H9 (cell line): ENCODE measurements around the gene NUBPL. TPM values are rescaled to one million over a fixed set of nuclear protein-coding genes. Genes with fewer than 3 reads are reported as not detected.

Experiments used
- DNase-seq: peaks from one replicate; pipeline ENCODE4 v3.0.0-alpha.2; 2017
- H2AFZ ChIP-seq: one replicate; pipeline ENCODE4 v1.6.1; 2013; ENCODE audit warnings: mild to moderate bottlenecking, low read length, control low read depth, moderate library complexity
- H2AK5ac ChIP-seq: 2 replicates; pipeline ENCODE4 v1.6.1; 2013; ENCODE audit warnings: low read length, control low read depth, mixed read lengths; ENCODE audit not compliant: insufficient read length
- H2BK120ac ChIP-seq: one replicate; pipeline ENCODE4 v1.6.1; 2013; ENCODE audit warnings: low read depth, mild to moderate bottlenecking, low read length, control low read depth, inconsistent platforms; ENCODE audit not compliant: poor library complexity, severe bottlenecking
- H2BK12ac ChIP-seq: 2 replicates; pipeline ENCODE4 v1.6.1; 2013; ENCODE audit warnings: low read length, control low read depth, mixed read lengths, low read depth; ENCODE audit not compliant: insufficient read length
- H2BK15ac ChIP-seq: 2 replicates; pipeline ENCODE4 v1.6.1; 2013; ENCODE audit warnings: low read depth, low read length, control low read depth
- H2BK20ac ChIP-seq: one replicate; pipeline ENCODE4 v1.6.1; 2013; ENCODE audit warnings: low read depth, mild to moderate bottlenecking, low read length, control low read depth, inconsistent platforms; ENCODE audit not compliant: poor library complexity, severe bottlenecking
- H2BK5ac ChIP-seq: 2 replicates; pipeline ENCODE4 v1.6.1; 2013; ENCODE audit warnings: low read length, control low read depth, mixed read lengths; ENCODE audit not compliant: insufficient read length
- H3K14ac ChIP-seq: 2 replicates; pipeline ENCODE4 v1.6.1; 2013; ENCODE audit warnings: low read length, control low read depth; ENCODE audit not compliant: insufficient read depth
- H3K18ac ChIP-seq: 2 replicates; pipeline ENCODE4 v1.6.1; 2013; ENCODE audit warnings: low read depth, mild to moderate bottlenecking, mixed read lengths, low read length, control low read depth; ENCODE audit not compliant: insufficient read length
- H3K23ac ChIP-seq: 2 replicates; pipeline ENCODE4 v1.6.1; 2013; ENCODE audit warnings: low read length, control low read depth, mixed read lengths, low read depth; ENCODE audit not compliant: insufficient read length
- H3K23me2 ChIP-seq: 2 replicates; pipeline ENCODE4 v1.6.1; 2013; ENCODE audit warnings: low read depth, mild to moderate bottlenecking, mixed read lengths, low read length, control low read depth; ENCODE audit not compliant: insufficient read length, poor library complexity, severe bottlenecking
- H3K27ac ChIP-seq: 2 replicates; pipeline ENCODE4 v1.5.1; 2013; ENCODE audit warnings: low read length, control low read depth, mixed read lengths, low read depth; ENCODE audit not compliant: insufficient read length
- H3K27me3 ChIP-seq: 2 replicates; pipeline ENCODE4 v1.6.1; 2013; ENCODE audit warnings: low read length, control low read depth, inconsistent platforms; ENCODE audit not compliant: insufficient read depth
- H3K4ac ChIP-seq: 2 replicates; pipeline ENCODE4 v1.6.1; 2013; ENCODE audit warnings: low read depth, mild to moderate bottlenecking, control low read depth, inconsistent platforms, low read length, moderate library complexity
- H3K4me1 ChIP-seq: 2 replicates; pipeline ENCODE4 v1.6.1; 2013; ENCODE audit warnings: low read length, control low read depth, inconsistent platforms; ENCODE audit not compliant: insufficient read depth
- H3K4me2 ChIP-seq: 2 replicates; pipeline ENCODE4 v1.6.1; 2013; ENCODE audit warnings: low read length, control low read depth, mixed read lengths; ENCODE audit not compliant: insufficient read length, insufficient read depth
- H3K56ac ChIP-seq: 2 replicates; pipeline ENCODE4 v1.6.1; 2013; ENCODE audit warnings: low read depth, mild to moderate bottlenecking, mixed read lengths, low read length, control low read depth; ENCODE audit not compliant: insufficient read length
- H3K79me1 ChIP-seq: 2 replicates; pipeline ENCODE4 v1.6.1; 2013; ENCODE audit warnings: low read depth, mild to moderate bottlenecking, moderate library complexity, low read length, control low read depth, inconsistent platforms; ENCODE audit not compliant: insufficient read depth, poor library complexity, severe bottlenecking
- H3K79me2 ChIP-seq: 2 replicates; pipeline ENCODE4 v1.6.1; 2013; ENCODE audit warnings: low read length, control low read depth, inconsistent platforms; ENCODE audit not compliant: insufficient read depth
- H3K9ac ChIP-seq: 2 replicates; pipeline ENCODE4 v1.6.1; 2013; ENCODE audit warnings: low read length, control low read depth, mixed read lengths; ENCODE audit not compliant: insufficient read length; ENCODE audit errors: extremely low read depth
- H3K9me3 ChIP-seq: one replicate; pipeline ENCODE4 v1.6.1; 2013; ENCODE audit warnings: low read depth, low read length, inconsistent platforms; ENCODE audit not compliant: control insufficient read depth
- H3T11ph ChIP-seq: one replicate; pipeline ENCODE4 v1.6.1; 2013; ENCODE audit warnings: mild to moderate bottlenecking, low read length, control low read depth, inconsistent platforms
- H4K20me1 ChIP-seq: one replicate; pipeline ENCODE4 v1.6.1; 2013; ENCODE audit not compliant: control insufficient read depth, insufficient read length, insufficient read depth
- H4K5ac ChIP-seq: 2 replicates; pipeline ENCODE4 v1.6.1; 2013; ENCODE audit warnings: low read depth, mild to moderate bottlenecking, mixed read lengths, low read length, control low read depth; ENCODE audit not compliant: insufficient read length
- H4K8ac ChIP-seq: replicated peaks from 2 replicates; pipeline ENCODE4 v1.6.1; 2013; ENCODE audit warnings: low read length, control low read depth, mixed read lengths, low read depth; ENCODE audit not compliant: insufficient read length
- H4K91ac ChIP-seq: 2 replicates; pipeline ENCODE4 v1.6.1; 2013; ENCODE audit warnings: low read depth, mild to moderate bottlenecking, moderate library complexity, mixed read lengths, low read length, control low read depth; ENCODE audit not compliant: insufficient read length
- H3K27ac Mint-ChIP-seq, 3 experiments: 2 replicates in 2 of 3; 3 replicates in 1 of 3; pipeline ENCODE4 v1.8.0; 2020 to 2021; ENCODE audit warnings: mixed read lengths in 3 of 3, mild to moderate bottlenecking in 1 of 3, moderate library complexity in 1 of 3
- H3K27me3 Mint-ChIP-seq: 2 replicates; pipeline ENCODE4 v1.8.0; 2021; ENCODE audit warnings: low read depth, mild to moderate bottlenecking, moderate library complexity, mixed read lengths
- H3K36me3 Mint-ChIP-seq, 3 experiments: 2 replicates in 2 of 3; 3 replicates in 1 of 3; pipeline ENCODE4 v1.8.0; 2020 to 2021; ENCODE audit warnings: low read depth in 3 of 3, mixed read lengths in 3 of 3; ENCODE audit not compliant: insufficient read depth in 1 of 3
- H3K4me1 Mint-ChIP-seq, 2 experiments: 2 replicates each; pipeline ENCODE4 v1.8.0; 2020; ENCODE audit warnings: mixed read lengths in 2 of 2
- H3K4me3 Mint-ChIP-seq, 2 experiments: 2 replicates in 1 of 2; 3 replicates in 1 of 2; pipeline ENCODE4 v1.8.0; 2020 to 2021; ENCODE audit warnings: mild to moderate bottlenecking in 2 of 2, mixed read lengths in 2 of 2, moderate library complexity in 1 of 2
- H3K9me3 Mint-ChIP-seq, 2 experiments: 2 replicates in 1 of 2; 3 replicates in 1 of 2; pipeline ENCODE4 v1.8.0; 2020; ENCODE audit warnings: mild to moderate bottlenecking in 2 of 2, mixed read lengths in 2 of 2, moderate library complexity in 1 of 2
- WGBS: extraction: QIAGEN DNeasy Blood & Tissue Kit; methylation state at CpG from one replicate; pipeline ENCODE4 v1.1.7; 2013; ENCODE audit warnings: missing lambda C conversion rate, low lambda C conversion rate, mixed read lengths; ENCODE audit not compliant: insufficient read length; ENCODE audit errors: extremely low coverage; 5-methylcytosine and 5-hydroxymethylcytosine counted together
- total RNA-seq: library from RNA; stranded (reverse); gene quantifications from 2 replicates; pipeline ENCODE4 v1.2.1, GENCODE V29; 2021
- TF ChIP-seq, protein P1 (sequence below): fragments of 200-600 bp; sonication (generic); conservative IDR thresholded peaks from 3 replicates; pipeline ENCODE4 v1.8.0; 2021; ENCODE audit warnings: antibody characterized with exemption, mild to moderate bottlenecking

The NUBPL gene
- total RNA-seq, 1 experiment from 2014 or later = 14.8 TPM

DNA sequence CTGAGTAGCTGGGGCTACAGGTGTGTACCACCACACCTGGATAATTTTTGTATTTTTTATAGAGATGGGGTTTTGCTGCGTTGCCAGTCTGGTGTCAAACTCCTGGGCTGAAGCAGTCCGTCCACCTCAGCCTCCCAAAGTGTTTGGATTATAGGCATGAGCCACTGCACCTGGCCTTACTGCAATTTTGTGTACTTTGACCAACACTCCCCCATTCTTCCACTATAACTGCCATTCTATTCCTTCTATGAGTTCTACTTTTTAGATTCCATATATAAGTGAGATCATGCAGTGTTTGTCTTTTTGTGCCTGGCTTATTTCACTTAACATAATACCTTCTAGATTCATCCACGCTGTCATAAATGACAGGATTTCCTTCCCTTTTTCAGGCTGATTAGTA is 199.1 kb downstream of the NUBPL start:
- Histone ChIP-seq H2AFZ (no peak overlapping the region), H2BK12ac (no peak overlapping the region), H3K56ac (no peak overlapping the region), H3T11ph (no peak overlapping the region), H2BK120ac (no peak overlapping the region), H4K91ac (no peak overlapping the region), H4K8ac (no peak overlapping the region), H2BK20ac (no peak overlapping the region), H3K18ac (no peak overlapping the region), H3K27ac (no peak overlapping the region), H4K20me1 (no peaks in the 10 kb centered on the region), H3K4ac (no peak overlapping the region), H4K5ac (no peak overlapping the region), H2BK5ac (no peak overlapping the region), H3K23ac (no peak overlapping the region), H3K14ac (no peak overlapping the region), H3K4me1 (no peaks in the 10 kb centered on the region), H2AK5ac (no peak overlapping the region), H3K9ac (no peak overlapping the region), H3K23me2 (no peaks in the 10 kb centered on the region), H3K9me3 (no peaks in the 10 kb centered on the region), H2BK15ac (no peak overlapping the region), H3K79me2 (no peaks in the 10 kb centered on the region), H3K4me2 (no peak overlapping the region), H3K79me1 (no peaks in the 10 kb centered on the region), H3K27me3 (no peaks in the 10 kb centered on the region)
- H3K36me3 Mint-ChIP-seq = peaks cover 0 to 2% (median under 1%) of the 10 kb centered on the region in 3 experiments; a peak in 4 of 7 replicates
- peaks cover 4 to 9% of the 10 kb centered on the region in 2 experiments; a peak in 4 of 5 replicates for H3K9me3 Mint-ChIP-seq
- DNase-seq = no peak
- TF ChIP-seq, protein P1, sequence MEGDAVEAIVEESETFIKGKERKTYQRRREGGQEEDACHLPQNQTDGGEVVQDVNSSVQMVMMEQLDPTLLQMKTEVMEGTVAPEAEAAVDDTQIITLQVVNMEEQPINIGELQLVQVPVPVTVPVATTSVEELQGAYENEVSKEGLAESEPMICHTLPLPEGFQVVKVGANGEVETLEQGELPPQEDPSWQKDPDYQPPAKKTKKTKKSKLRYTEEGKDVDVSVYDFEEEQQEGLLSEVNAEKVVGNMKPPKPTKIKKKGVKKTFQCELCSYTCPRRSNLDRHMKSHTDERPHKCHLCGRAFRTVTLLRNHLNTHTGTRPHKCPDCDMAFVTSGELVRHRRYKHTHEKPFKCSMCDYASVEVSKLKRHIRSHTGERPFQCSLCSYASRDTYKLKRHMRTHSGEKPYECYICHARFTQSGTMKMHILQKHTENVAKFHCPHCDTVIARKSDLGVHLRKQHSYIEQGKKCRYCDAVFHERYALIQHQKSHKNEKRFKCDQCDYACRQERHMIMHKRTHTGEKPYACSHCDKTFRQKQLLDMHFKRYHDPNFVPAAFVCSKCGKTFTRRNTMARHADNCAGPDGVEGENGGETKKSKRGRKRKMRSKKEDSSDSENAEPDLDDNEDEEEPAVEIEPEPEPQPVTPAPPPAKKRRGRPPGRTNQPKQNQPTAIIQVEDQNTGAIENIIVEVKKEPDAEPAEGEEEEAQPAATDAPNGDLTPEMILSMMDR = no peak
- no CpG with 5 or more reads among the region's 3 CpGs for WGBS
- no peak overlapping the region for H3K27ac Mint-ChIP-seq
- no peak overlapping the region for H3K4me3 Mint-ChIP-seq
- no peaks in the 10 kb centered on the region for H3K27me3 Mint-ChIP-seq
- no peaks in the 10 kb centered on the region for H3K4me1 Mint-ChIP-seq
